ENCODE results near the gene TSPAN33.

TSPAN33 gene

DNA sequence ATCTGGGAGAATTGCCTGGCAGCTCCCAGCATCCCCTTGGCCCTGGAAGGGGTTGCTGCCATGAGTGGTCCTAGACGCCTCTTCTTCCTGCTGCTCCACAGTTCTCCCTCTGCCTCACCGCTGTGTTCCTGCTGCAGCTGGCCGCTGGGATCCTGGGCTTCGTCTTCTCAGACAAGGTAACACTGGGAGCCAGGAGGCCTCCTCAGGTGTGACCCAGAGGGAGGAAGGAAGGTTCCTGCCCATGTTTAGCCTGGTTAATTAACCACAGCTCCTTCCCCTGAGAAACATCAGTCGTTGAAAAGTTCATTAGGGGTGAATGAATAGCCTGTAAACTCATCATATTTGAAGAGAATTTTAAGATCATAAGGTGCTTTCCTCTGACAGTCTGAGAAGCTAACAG lies 18.2 kb downstream of the TSPAN33 start:
- no peak for DNase-seq (ENCODE audit: low spot score)
- TF ChIP-seq, protein P1, sequence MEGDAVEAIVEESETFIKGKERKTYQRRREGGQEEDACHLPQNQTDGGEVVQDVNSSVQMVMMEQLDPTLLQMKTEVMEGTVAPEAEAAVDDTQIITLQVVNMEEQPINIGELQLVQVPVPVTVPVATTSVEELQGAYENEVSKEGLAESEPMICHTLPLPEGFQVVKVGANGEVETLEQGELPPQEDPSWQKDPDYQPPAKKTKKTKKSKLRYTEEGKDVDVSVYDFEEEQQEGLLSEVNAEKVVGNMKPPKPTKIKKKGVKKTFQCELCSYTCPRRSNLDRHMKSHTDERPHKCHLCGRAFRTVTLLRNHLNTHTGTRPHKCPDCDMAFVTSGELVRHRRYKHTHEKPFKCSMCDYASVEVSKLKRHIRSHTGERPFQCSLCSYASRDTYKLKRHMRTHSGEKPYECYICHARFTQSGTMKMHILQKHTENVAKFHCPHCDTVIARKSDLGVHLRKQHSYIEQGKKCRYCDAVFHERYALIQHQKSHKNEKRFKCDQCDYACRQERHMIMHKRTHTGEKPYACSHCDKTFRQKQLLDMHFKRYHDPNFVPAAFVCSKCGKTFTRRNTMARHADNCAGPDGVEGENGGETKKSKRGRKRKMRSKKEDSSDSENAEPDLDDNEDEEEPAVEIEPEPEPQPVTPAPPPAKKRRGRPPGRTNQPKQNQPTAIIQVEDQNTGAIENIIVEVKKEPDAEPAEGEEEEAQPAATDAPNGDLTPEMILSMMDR (conservative IDR thresholded peaks at IDR 0.05; ENCODE audit: low read depth) = no peak
- H3K27ac ChIP-seq = no peak overlapping the region
- ChIA-PET POLR2A (ENCODE audit: low non-redundant PET) (no interaction called here), CTCF (no interaction called here)

DNA sequence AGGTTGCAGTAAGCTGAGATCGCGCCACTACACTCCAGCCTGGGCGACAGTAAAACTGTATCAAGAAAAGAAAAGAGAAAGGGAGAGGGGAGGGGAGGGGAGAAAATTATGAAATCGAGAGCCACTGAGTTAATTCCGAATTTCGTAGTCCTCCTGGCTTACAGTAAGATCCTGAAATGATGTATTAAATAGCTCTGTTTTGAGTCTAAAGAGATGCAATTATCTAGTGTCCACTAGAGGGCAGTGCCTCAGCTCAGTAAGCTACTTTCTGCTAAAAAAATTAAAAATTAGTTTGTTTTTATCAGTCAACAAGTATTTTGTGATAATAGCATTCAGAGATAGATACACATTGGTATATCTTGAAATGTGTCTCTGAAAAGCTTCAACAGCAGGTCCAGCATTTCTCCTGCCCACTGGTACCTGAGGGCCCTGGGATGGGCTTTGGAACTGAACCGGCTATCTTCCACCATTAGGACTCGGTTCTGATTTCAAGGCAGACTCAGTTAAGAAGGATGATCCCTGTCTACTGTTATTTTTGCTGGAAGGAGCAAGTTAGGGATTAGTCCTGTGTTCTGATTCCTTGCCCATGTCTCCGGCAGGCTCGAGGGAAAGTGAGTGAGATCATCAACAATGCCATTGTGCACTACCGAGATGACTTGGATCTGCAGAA lies 19.5 kb downstream of the TSPAN33 start:
- DNase-seq (ENCODE audit: low spot score) = peak; percentile 26
- no peak overlapping the region for H3K27ac ChIP-seq
- TF ChIP-seq, protein P1 (conservative IDR thresholded peaks at IDR 0.05; ENCODE audit: low read depth) = peak; percentile 94
- ChIA-PET POLR2A (ENCODE audit: low non-redundant PET) (no interaction called here), CTCF (interaction anchor here (0.5 to 1.2 kb wide), 14 partner anchors 8 to 557 kb away, joined by 3 to 18 read pairs (median 3); no protein-coding TSS in a partner anchor)

DNA sequence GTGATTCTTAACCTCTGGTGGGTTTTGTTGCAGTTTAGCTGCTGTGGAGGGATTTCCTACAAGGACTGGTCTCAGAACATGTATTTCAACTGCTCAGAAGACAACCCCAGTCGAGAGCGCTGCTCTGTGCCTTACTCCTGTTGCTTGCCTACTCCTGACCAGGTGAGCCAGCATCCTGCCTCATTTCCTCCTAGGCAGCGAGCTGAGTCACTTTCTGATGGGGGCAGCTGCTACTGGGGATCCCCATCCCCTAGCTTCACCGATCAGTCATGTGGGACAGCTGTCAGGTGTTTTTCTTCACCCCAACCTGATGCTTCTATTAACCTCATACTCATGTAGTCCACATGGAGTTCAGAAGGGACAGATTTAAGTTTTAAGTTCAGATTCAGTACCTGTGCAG lies 22.2 kb downstream of the TSPAN33 start:
- no peak overlapping the region for H3K27ac ChIP-seq
- no peak for DNase-seq (ENCODE audit: low spot score)
- TF ChIP-seq, protein P1 (conservative IDR thresholded peaks at IDR 0.05; ENCODE audit: low read depth) = no peak
- ChIA-PET CTCF (no interaction called here), POLR2A (ENCODE audit: low non-redundant PET) (no interaction called here)

DNA sequence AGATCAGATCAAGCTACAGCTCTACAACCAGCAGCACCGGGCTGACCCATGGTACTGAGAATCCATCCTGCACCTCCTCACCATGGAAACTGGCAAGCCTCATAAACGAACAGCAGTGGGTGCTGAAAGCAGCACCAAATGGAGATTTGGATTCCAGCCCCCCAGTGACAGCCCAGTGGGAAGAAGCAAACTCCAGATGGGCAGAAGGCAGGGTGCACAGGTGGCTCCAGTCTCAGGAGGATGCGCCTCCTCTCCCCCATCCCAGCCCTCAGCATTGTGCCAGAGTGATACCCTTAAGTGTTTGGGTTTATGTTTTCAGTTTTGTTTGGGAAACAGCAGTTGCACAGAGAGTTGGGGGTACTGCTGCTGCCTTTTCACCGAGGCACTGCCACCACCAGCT lies 23.3 kb downstream of the TSPAN33 start:
- no peak overlapping the region for H3K27ac ChIP-seq
- TF ChIP-seq, protein P1 (conservative IDR thresholded peaks at IDR 0.05; ENCODE audit: low read depth) = no peak
- CTCF ChIA-PET = interaction anchor here (0.5 kb wide), 1 partner anchor 742 kb away, joined by 3 read pairs; no protein-coding TSS in a partner anchor
- DNase-seq (ENCODE audit: low spot score) = no peak
- POLR2A ChIA-PET (ENCODE audit: low non-redundant PET) = no interaction called here

DNA sequence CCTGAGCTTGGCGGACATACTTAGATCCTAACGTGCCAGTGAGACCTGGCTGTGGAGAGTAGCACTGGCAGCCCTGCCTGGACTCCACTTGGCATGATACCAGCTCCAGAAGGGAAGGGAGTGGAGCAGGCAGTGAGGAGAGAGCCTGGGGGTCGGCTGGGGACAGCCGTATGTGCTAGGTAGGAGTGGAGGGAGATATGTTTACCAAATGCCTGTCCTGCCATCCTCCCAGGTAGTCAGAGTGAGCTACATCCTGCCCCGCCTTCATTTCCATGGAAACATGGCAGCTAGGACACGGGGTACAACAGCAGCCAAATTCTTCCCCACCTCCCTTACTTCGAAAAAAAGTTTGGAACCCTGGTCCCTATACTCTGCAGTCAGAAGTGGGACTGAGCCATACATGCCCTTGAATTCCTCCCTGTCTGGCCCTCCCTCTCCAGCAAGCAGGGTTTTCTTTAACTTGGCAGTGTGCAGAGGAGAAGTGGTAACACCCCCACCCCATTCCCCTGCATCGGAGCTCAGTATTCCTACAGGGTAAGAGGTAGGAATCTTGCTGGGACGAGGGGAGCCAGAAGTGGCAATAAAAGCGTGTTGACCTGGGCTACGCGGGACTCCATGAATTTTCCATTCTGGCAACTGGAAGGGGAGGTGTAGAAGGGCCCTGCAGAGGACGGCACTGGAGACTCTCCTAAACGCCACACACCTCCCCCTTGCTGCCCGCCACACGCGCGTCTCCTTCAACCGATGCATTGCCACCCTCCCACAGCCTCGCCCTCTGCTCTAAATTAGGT lies 23.9 kb downstream of the TSPAN33 start:
- TF ChIP-seq, protein P1 (conservative IDR thresholded peaks at IDR 0.05; ENCODE audit: low read depth) = no peak
- peak; percentile 30 for DNase-seq (ENCODE audit: low spot score)
- no peak overlapping the region for H3K27ac ChIP-seq
- CTCF ChIA-PET = interaction anchor here (0.5 kb wide), 2 partner anchors 45 to 742 kb away, joined by 3 read pairs; no protein-coding TSS in a partner anchor
- POLR2A ChIA-PET (ENCODE audit: low non-redundant PET) = no interaction called here

DNA sequence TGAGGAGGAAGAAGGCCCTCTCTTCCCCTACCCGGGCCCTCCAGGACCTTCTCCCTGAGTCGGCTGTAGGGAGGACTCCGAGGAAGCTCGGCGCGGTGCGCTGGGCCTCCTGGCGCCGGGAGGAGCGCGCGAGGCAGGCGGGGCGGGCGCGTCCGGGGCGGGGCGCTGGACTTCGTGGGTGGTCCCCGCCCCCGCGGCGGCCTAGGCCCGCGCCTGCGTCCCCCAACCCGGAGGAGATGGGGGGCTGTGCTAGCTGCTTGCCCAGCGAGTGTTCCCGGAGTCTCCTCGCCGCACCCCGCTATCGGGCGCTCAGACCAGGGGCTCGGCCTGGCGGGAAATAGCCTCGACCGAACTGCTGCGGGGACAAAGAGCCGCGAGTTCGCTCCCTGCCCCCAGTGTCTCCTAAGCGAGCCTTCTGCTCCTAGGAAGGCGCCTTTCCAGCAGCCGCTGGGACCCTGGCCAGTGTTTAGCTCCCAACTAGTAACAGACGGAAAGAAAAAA lies 24.7 kb downstream of the TSPAN33 start:
- DNase-seq (ENCODE audit: low spot score) = peak; percentile 20
- TF ChIP-seq, protein P1 (conservative IDR thresholded peaks at IDR 0.05; ENCODE audit: low read depth) = no peak
- ChIA-PET CTCF (interaction anchor here (0.5 to 0.7 kb wide), 2 partner anchors 44 to 85 kb away, joined by 3 read pairs; no protein-coding TSS in a partner anchor), POLR2A (ENCODE audit: low non-redundant PET) (no interaction called here)
- no peak overlapping the region for H3K27ac ChIP-seq
